ENCODE results near the gene ADAM8. TPM values are rescaled to one million over a fixed set of nuclear protein-coding genes. Genes with fewer than 3 reads are reported as not detected.

ADAM8 gene
- total RNA-seq, 3 donors from 2014 or later, result 4.8 to 7.0 (median 5.2) TPM

GRCh38 chr10:133279326-133280226 is 2.9 kb upstream of the ADAM8 start:
- intact Hi-C loops (cut with DNase I, micrococcal nuclease), result no loop called here
- H3K4me1 ChIP-seq (ENCODE audit: low read depth), result peaks cover 8% of the 10 kb centered on the region
- H3K9me3 ChIP-seq, result no peaks in the 10 kb centered on the region
- no peak overlapping the region for H3K4me3 ChIP-seq
- TF ChIP-seq CTCF (IDR thresholded peaks at IDR 0.05), result no peak
- DNase-seq, result no peak
- peaks cover 11% of the 10 kb centered on the region for H3K36me3 ChIP-seq (ENCODE audit: low read depth)
- ATAC-seq, result no peak

GRCh38 chr10:133278577-133279265 is 2.1 kb upstream of the ADAM8 start:
- peaks cover 6% of the 10 kb centered on the region for H3K36me3 ChIP-seq (ENCODE audit: low read depth)
- no peak for TF ChIP-seq CTCF (IDR thresholded peaks at IDR 0.05)
- ATAC-seq, result peak; percentile 59

GRCh38 chr10:133277993-133278576 is 1.4 kb upstream of the ADAM8 start:
- ATAC-seq, result no peak
- Histone ChIP-seq H3K4me1 (ENCODE audit: low read depth) (peaks cover 8% of the 10 kb centered on the region), H3K4me3 (no peak overlapping the region), H3K36me3 (ENCODE audit: low read depth) (peaks cover 4% of the 10 kb centered on the region), H3K9me3 (no peaks in the 10 kb centered on the region)
- intact Hi-C loops (cut with DNase I, micrococcal nuclease), result no loop called here
- no peak for TF ChIP-seq CTCF (IDR thresholded peaks at IDR 0.05)
- no peak for DNase-seq

More at GRCh38 chr10:133278577-133279265, 2.1 kb upstream of the ADAM8 start:
- DNase-seq, result peak; percentile 70 to 89 (median 76)
- H3K4me1 ChIP-seq (ENCODE audit: low read depth), result peaks cover 8% of the 10 kb centered on the region
- no peak overlapping the region for H3K4me3 ChIP-seq
- intact Hi-C loops (cut with DNase I, micrococcal nuclease), result no loop called here
- H3K9me3 ChIP-seq, result no peaks in the 10 kb centered on the region

- DNase-seq, result peak in 1 of 3 donors; percentile 65
- TF ChIP-seq CTCF (IDR thresholded peaks at IDR 0.05), result no peak
- Histone ChIP-seq H3K9me3 (no peaks in the 10 kb centered on the region), H3K4me1 (ENCODE audit: low read depth) (peaks cover 8% of the 10 kb centered on the region), H3K4me3 (no peak overlapping the region), H3K36me3 (ENCODE audit: low read depth) (no peaks in the 10 kb centered on the region)
- intact Hi-C loops (cut with DNase I, micrococcal nuclease), result no loop called here
- no peak for ATAC-seq
Measured at GRCh38 chr10:133277277-133277992, 767 bp upstream of the ADAM8 start.

- TF ChIP-seq CTCF (IDR thresholded peaks at IDR 0.05), result no peak
- intact Hi-C loops (cut with DNase I, micrococcal nuclease), result no loop called here
- Histone ChIP-seq H3K4me1 (ENCODE audit: low read depth) (peaks cover 8% of the 10 kb centered on the region), H3K9me3 (no peaks in the 10 kb centered on the region), H3K36me3 (ENCODE audit: low read depth) (no peaks in the 10 kb centered on the region), H3K4me3 (no peak overlapping the region)
- DNase-seq (no peak), ATAC-seq (no peak)
Measured at GRCh38 chr10:133276100-133276434, 601 bp downstream of the ADAM8 start.

All from mucosa of descending colon (tissue), 3 donors.